WTC11 (cell line): ENCODE data around the gene CORO6.

ENCODE experiments used
- E2F4 ChIP-seq: sonication (generic); formaldehyde crosslinking; IDR thresholded peaks from 2 replicates; pipeline ENCODE4 v1.8.1; 2022; ENCODE audit warnings: low read depth, mild to moderate bottlenecking, moderate library complexity, missing genetic modification reagents, borderline replicate concordance
- FOXJ3 ChIP-seq: sonication (generic); formaldehyde crosslinking; IDR thresholded peaks from 2 replicates; pipeline ENCODE4 v1.9.0; 2021; ENCODE audit warnings: missing genetic modification reagents, mild to moderate bottlenecking, borderline replicate concordance
- FOXP4 ChIP-seq: sonication (generic); formaldehyde crosslinking; IDR thresholded peaks from 2 replicates; pipeline ENCODE4 v1.8.0; 2022; ENCODE audit warnings: mild to moderate bottlenecking, missing genetic modification reagents
- JAZF1 ChIP-seq: fragments of 250-450 bp; sonication (Bioruptor Pico); IDR thresholded peaks from 2 replicates; pipeline ENCODE4 v1.9.0; 2021; ENCODE audit warnings: moderate library complexity, mild to moderate bottlenecking, inconsistent platforms
- ZNF423 ChIP-seq: fragments of 250-450 bp; sonication (Bioruptor Pico); IDR thresholded peaks from 2 replicates; pipeline ENCODE4 v2.1.2; 2022; ENCODE audit warnings: mild to moderate bottlenecking, moderate library complexity
- ZNF671 ChIP-seq: fragments of 250-450 bp; sonication (Bioruptor Pico); IDR thresholded peaks from 2 replicates; pipeline ENCODE4 v1.8.0; 2021; ENCODE audit warnings: mild to moderate bottlenecking
- TF ChIP-seq, protein P1 (sequence below): fragments of 200-600 bp; IDR thresholded peaks from 2 replicates; pipeline ENCODE4 v1.8.0; 2022; ENCODE audit warnings: antibody characterized with exemption

- TF ChIP-seq FOXP4 (no peak), ZNF423 (CRISPR knock-in tag) (no peak), E2F4 (no peak), ZNF671 (CRISPR knock-in tag) (no peak), JAZF1 (CRISPR knock-in tag) (no peak), FOXJ3 (CRISPR knock-in tag) (no peak)
- TF ChIP-seq, protein P1, sequence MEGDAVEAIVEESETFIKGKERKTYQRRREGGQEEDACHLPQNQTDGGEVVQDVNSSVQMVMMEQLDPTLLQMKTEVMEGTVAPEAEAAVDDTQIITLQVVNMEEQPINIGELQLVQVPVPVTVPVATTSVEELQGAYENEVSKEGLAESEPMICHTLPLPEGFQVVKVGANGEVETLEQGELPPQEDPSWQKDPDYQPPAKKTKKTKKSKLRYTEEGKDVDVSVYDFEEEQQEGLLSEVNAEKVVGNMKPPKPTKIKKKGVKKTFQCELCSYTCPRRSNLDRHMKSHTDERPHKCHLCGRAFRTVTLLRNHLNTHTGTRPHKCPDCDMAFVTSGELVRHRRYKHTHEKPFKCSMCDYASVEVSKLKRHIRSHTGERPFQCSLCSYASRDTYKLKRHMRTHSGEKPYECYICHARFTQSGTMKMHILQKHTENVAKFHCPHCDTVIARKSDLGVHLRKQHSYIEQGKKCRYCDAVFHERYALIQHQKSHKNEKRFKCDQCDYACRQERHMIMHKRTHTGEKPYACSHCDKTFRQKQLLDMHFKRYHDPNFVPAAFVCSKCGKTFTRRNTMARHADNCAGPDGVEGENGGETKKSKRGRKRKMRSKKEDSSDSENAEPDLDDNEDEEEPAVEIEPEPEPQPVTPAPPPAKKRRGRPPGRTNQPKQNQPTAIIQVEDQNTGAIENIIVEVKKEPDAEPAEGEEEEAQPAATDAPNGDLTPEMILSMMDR, result no peak
These were observed 27.7 kb upstream of the CORO6 start for GRCh38 chr17:29650396-29650795.
